Body of pancreas (tissue), 4 donors: Measurements from ENCODE around the gene FLOT2.

Experiments
- CTCF ChIP-seq, 7 experiments: fragments of 450-650 bp in 4 of 7; fragments of 200-600 bp in 3 of 7; sonication (generic) in 3 of 7; IDR thresholded peaks; one replicate each; pipeline ENCODE4 v1.5.1; 2016 to 2019; ENCODE audit warnings: antibody characterized with exemption in 7 of 7
- POLR2A ChIP-seq, 3 donors: fragments of 450-650 bp; IDR thresholded peaks; one replicate each; pipeline ENCODE4 v1.6.1; 2016; ENCODE audit warnings: antibody characterized with exemption in 3 of 3, mild to moderate bottlenecking in 2 of 3

GRCh38 chr17:28858801-28859355, 38.7 kb downstream of the FLOT2 start:
- TF ChIP-seq CTCF (IDR thresholded peaks at IDR 0.05) (no peak), POLR2A (IDR thresholded peaks at IDR 0.05) (no peak)
